GM19193 (cell line): Measurements from ENCODE around the gene SLC43A1.
A peak's percentile ranks its signal among the peaks of the same experiment; 100 is the strongest.

Experiments used
- POLR2A ChIP-seq: IDR thresholded peaks from 4 replicates; pipeline ENCODE4 v1.6.1; 2011; ENCODE audit not compliant: insufficient read depth, insufficient read length; ENCODE audit errors: extremely low read depth

Gene SLC43A1

GRCh38 chr11:57480409-57481137, 34.9 kb downstream of the SLC43A1 start:
- no peak for TF ChIP-seq POLR2A

GRCh38 chr11:57479911-57480310, 35.6 kb downstream of the SLC43A1 start:
- TF ChIP-seq POLR2A, result no peak

- no peak for TF ChIP-seq POLR2A
Measured at GRCh38 chr11:57479021-57479663, 36.4 kb downstream of the SLC43A1 start.

DNA sequence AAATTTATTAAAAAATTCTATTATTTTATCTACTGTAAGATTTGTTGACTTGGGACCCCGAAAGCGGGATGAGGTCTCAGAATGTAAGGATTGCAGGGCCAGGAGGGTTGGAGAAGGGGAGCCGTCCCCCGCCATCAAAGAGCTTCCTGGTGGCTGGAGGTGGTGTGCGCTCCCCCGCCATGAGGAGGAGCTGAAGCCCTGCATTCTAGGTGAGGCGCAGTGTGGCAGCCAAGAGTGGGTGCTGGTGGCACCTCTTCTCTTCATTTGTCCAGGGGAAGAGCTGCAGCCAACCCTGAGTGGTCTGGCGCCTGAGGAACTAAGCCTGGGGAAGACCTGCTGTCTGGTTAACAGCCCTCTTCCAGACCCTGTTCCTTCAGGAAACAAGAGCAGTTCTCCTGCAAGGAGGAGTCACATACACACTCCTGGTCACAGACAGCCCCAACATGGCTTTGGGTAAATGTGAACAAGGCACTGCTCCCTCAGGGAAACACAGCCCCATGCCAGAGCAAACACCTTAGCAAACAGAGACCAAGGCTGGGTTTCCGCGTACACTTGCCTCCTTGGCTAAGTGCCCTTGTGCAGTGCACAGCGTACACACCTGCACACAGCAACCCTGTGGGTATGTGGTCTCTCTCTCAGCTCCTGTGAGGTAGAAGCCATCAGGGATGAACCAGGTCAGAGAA, 37.9 kb downstream of the SLC43A1 start:
- no peak for TF ChIP-seq POLR2A

GRCh38 chr11:57476757-57477506, 38.6 kb downstream of the SLC43A1 start:
- TF ChIP-seq POLR2A, result no peak

DNA sequence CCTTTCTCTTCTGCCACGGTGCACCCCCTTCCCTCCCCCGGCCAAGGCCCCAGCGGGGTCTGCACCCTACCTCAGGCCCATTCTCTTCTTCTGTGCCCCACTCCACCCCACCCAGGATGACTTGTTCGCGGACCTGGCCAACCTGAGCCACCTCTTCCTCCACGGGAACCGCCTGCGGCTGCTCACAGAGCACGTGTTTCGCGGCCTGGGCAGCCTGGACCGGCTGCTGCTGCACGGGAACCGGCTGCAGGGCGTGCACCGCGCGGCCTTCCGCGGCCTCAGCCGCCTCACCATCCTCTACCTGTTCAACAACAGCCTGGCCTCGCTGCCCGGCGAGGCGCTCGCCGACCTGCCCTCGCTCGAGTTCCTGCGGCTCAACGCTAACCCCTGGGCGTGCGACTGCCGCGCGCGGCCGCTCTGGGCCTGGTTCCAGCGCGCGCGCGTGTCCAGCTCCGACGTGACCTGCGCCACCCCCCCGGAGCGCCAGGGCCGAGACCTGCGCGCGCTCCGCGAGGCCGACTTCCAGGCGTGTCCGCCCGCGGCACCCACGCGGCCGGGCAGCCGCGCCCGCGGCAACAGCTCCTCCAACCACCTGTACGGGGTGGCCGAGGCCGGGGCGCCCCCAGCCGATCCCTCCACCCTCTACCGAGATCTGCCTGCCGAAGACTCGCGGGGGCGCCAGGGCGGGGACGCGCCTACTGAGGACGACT, 39.3 kb downstream of the SLC43A1 start:
- no peak for TF ChIP-seq POLR2A

DNA sequence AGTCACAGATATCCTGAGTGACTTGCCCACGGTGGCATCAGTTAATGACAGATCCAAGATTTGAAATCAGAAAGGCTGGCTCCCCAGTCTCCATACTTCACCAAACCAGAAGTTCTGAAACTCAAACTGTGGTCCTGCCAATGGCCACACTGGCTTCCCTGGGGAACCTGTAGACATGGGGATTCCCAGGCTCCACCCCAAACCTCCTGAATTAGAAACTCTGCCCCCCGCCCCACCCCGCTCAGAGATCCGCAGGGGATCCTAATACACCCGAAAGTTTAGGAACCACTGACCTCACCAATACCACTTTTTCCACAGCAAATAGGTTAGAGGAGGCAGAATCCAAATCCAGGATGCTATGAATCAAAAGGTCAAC, 39.8 kb downstream of the SLC43A1 start:
- TF ChIP-seq POLR2A, result peak; percentile 31

DNA sequence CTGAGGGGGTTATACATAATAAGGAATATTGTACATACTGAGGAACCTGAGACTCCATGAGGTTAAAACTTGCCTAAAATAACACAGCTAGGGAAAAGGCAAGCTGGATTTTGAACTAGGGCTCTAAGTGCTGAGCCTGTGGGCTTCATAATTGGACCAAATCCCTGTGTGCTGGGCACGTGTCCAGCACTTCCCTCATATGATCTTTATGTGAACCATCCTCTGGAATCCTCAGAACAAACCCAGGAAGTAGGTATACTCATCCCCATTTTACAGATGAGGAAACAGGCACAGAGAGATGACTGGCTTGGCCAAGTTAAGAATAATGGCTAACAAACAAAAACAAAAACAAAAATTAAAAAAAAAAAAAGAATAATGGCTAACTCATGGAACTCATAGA, 40.3 kb downstream of the SLC43A1 start:
- TF ChIP-seq POLR2A, result no peak

DNA sequence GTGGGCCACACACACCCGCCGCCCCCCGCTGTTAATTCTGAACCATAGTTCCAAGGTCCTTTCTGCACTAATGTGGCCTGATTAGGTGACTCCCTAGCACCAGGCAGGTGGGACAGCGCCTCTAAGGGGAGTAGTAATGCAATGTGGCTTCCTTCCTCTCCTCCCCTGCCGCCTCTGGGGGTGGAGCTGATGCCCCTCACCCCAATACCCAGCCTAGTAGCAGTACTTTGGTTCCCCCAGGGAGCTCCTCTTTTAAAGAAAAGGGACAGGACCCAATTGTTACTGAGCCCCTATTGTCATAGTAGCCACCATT, 40.7 kb downstream of the SLC43A1 start:
- no peak for TF ChIP-seq POLR2A

- TF ChIP-seq POLR2A, result no peak
Measured at GRCh38 chr11:57474017-57474802, 41.3 kb downstream of the SLC43A1 start.

DNA sequence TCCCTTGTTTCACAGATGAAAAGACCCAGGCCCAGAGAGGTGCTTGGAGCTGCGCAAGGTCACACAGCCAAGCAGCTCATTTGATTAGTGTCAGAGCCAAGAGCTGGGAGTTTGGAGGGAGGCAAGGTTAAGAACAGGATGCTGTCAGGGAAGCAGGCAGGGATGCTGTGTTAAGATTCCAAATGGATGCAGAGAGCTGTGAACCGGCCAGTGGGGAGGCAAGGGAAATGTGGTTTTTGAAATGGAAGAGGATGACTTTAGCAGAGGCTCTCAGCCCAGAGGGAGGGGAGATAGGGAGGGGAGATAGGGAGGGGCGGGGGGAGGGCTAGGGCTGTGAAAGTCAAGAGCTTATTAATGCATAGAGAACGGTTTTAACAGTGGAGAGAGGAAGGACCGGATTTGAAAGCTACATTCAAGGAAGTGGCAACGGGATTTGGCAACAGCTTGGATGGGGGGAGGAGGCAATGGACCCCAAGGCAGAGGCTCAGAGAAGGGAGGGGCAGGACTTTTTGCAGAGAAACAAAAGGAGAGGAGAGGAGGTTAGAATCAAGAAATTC, 42.1 kb downstream of the SLC43A1 start:
- no peak for TF ChIP-seq POLR2A

GRCh38 chr11:57471496-57471895, 44.0 kb downstream of the SLC43A1 start:
- no peak for TF ChIP-seq POLR2A

GRCh38 chr11:57469268-57469667, 46.2 kb downstream of the SLC43A1 start:
- no peak for TF ChIP-seq POLR2A

- no peak for TF ChIP-seq POLR2A
Measured at GRCh38 chr11:57468276-57468675, 47.2 kb downstream of the SLC43A1 start.
